ENCODE results near the gene CDK4. TPM values are rescaled to one million over a fixed set of nuclear protein-coding genes. Genes with fewer than 3 reads are reported as not detected.

Gene CDK4
- total RNA-seq, 1 donor from 2014 or later: 333 TPM

DNA sequence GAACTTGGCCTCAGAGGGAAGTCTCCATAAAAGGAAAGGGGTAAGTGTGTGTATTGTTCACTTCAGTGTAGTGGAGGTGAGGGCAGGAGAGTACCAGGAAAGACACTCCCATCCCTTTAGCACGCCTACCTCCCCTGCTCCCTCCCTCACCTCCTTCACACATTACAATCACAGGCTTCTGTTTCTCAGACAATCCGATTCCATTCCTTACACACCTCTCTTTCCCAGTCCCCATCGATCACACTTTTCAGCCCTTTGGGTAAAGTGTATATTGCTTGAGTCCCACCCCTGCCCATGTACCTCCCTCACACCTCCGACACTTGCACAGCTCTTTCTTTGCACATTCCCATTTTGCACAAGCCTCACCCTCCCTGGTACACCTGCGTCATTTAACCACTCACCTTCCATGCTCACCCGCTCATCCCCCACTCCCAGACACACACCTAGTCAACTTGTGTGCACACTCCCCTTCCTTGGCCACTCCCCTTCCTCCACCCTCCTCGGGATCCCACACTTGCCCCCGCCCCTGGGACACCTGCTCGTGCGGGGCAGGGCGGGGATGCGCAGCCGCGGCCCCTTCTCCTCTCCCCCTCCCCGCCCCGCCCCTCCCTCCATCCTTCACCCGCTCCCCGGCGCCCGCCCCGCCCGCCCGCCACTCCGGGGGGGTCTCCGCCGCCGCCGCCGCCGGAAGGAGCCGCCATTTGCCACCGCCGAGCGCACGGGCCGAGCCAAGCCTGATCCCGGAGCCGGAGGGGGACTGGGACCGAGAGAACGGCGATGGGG, 2.5 kb upstream of the CDK4 start, which contains the start of gene MARCHF9:
Gene MARCHF9 (plus strand): TSS at position 693 of the 783 bp plus-strand sequence. CDS start 426 bp downstream, outside the sequence.
- H3K4me3 Mint-ChIP-seq: peak within 1 kb of the TSS; percentile 98
- TF ChIP-seq, protein P1, sequence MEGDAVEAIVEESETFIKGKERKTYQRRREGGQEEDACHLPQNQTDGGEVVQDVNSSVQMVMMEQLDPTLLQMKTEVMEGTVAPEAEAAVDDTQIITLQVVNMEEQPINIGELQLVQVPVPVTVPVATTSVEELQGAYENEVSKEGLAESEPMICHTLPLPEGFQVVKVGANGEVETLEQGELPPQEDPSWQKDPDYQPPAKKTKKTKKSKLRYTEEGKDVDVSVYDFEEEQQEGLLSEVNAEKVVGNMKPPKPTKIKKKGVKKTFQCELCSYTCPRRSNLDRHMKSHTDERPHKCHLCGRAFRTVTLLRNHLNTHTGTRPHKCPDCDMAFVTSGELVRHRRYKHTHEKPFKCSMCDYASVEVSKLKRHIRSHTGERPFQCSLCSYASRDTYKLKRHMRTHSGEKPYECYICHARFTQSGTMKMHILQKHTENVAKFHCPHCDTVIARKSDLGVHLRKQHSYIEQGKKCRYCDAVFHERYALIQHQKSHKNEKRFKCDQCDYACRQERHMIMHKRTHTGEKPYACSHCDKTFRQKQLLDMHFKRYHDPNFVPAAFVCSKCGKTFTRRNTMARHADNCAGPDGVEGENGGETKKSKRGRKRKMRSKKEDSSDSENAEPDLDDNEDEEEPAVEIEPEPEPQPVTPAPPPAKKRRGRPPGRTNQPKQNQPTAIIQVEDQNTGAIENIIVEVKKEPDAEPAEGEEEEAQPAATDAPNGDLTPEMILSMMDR (conservative IDR thresholded peaks at IDR 0.05): no peak
- no peaks in the 10 kb centered on the region for H3K9me3 Mint-ChIP-seq
- peaks cover 51% of the 10 kb centered on the region for H3K27me3 Mint-ChIP-seq (ENCODE audit: low read depth)
- H3K4me1 Mint-ChIP-seq: peaks cover 53% of the 10 kb centered on the region
- peak within 1 kb of the TSS; percentile 52 for H3K27ac Mint-ChIP-seq (ENCODE audit: unreplicated experiment)
- no peak for DNase-seq (ENCODE audit: low read depth, low spot score)
- H3K36me3 Mint-ChIP-seq (ENCODE audit: low read depth): peaks cover 19% of the 10 kb centered on the region

DNA sequence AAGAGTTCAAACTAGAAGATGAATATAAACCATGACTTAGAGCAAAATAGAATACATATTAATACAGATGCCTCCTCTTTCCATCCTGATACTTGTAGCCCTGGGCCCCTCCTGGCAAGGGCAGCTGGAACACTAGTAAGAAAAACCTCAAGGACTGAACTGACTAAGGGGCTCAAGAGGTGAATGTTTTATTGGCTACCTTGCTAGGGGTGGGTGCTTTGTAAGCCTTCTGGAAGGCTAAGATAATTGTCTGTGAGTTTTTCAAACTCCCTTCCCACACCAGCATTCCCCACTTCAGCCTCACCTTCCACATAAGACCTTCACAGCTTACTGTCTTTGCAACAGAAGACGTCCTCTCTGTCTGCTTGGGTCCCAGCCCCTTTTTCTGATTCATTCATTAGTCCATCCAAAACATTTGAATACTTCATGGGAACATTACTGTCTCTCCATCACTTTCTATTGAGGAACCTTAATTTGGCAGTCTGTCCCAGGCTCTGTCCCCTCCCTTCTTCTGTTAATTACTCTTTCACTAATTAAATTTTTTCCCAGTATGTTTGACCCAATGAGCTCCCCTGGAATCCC, 1.7 kb upstream of the CDK4 start:
- H3K36me3 Mint-ChIP-seq (ENCODE audit: low read depth): peaks cover 19% of the 10 kb centered on the region
- peaks cover 46% of the 10 kb centered on the region for H3K27me3 Mint-ChIP-seq (ENCODE audit: low read depth)
- peak overlapping the region; percentile 98 for H3K4me3 Mint-ChIP-seq
- H3K9me3 Mint-ChIP-seq: no peaks in the 10 kb centered on the region
- TF ChIP-seq, protein P1 (conservative IDR thresholded peaks at IDR 0.05): no peak
- DNase-seq (ENCODE audit: low read depth, low spot score): no peak
- H3K27ac Mint-ChIP-seq (ENCODE audit: unreplicated experiment): no peak overlapping the region
- H3K4me1 Mint-ChIP-seq: peaks cover 53% of the 10 kb centered on the region

DNA sequence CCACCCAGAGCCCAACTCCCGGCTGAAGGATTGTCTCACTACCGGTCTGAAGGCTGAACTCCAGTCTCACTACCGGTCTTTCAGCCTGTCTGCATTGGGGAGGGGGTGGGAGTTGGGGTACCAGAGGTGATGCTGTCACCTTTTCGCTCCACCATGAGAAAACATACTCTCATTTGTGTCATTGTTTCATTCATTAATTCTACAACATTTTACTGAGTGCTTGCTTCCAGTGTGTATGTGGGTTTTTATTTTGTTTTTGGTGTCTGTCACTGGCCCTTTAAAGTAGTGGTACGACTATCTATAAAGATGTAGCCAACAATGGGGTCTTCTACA, 524 bp upstream of the CDK4 start:
- peaks cover 42% of the 10 kb centered on the region for H3K27me3 Mint-ChIP-seq (ENCODE audit: low read depth)
- TF ChIP-seq, protein P1 (conservative IDR thresholded peaks at IDR 0.05): no peak
- H3K27ac Mint-ChIP-seq (ENCODE audit: unreplicated experiment): no peak overlapping the region

DNA sequence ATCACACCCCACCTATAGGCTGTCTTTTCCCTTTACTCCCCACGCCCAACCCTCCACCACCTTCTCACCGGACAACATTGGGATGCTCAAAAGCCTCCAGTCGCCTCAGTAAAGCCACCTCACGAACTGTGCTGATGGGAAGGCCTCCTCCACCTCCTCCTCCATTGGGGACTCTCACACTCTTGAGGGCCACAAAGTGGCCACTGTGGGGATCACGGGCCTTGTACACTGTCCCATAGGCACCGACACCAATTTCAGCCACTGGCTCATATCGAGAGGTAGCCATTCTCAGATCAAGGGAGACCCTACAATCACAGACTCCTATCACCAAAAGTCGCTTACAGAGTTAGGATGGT, 700 bp downstream of the CDK4 start:
- H3K27ac Mint-ChIP-seq (ENCODE audit: unreplicated experiment): peak overlapping the region; percentile 100
- TF ChIP-seq, protein P1 (conservative IDR thresholded peaks at IDR 0.05): no peak
- peaks cover 26% of the 10 kb centered on the region for H3K36me3 Mint-ChIP-seq (ENCODE audit: low read depth)
- H3K9me3 Mint-ChIP-seq: no peaks in the 10 kb centered on the region
- H3K27me3 Mint-ChIP-seq (ENCODE audit: low read depth): peaks cover 34% of the 10 kb centered on the region
- peaks cover 50% of the 10 kb centered on the region for H3K4me1 Mint-ChIP-seq
- DNase-seq (ENCODE audit: low read depth, low spot score): no peak
- H3K4me3 Mint-ChIP-seq: peak overlapping the region; percentile 98

More for the DNA sequence above, 524 bp upstream of the CDK4 start:
- H3K4me1 Mint-ChIP-seq: peaks cover 53% of the 10 kb centered on the region
- DNase-seq (ENCODE audit: low read depth, low spot score): no peak
- H3K4me3 Mint-ChIP-seq: peak overlapping the region; percentile 98
- no peaks in the 10 kb centered on the region for H3K9me3 Mint-ChIP-seq
- H3K36me3 Mint-ChIP-seq (ENCODE audit: low read depth): peaks cover 22% of the 10 kb centered on the region

DNA sequence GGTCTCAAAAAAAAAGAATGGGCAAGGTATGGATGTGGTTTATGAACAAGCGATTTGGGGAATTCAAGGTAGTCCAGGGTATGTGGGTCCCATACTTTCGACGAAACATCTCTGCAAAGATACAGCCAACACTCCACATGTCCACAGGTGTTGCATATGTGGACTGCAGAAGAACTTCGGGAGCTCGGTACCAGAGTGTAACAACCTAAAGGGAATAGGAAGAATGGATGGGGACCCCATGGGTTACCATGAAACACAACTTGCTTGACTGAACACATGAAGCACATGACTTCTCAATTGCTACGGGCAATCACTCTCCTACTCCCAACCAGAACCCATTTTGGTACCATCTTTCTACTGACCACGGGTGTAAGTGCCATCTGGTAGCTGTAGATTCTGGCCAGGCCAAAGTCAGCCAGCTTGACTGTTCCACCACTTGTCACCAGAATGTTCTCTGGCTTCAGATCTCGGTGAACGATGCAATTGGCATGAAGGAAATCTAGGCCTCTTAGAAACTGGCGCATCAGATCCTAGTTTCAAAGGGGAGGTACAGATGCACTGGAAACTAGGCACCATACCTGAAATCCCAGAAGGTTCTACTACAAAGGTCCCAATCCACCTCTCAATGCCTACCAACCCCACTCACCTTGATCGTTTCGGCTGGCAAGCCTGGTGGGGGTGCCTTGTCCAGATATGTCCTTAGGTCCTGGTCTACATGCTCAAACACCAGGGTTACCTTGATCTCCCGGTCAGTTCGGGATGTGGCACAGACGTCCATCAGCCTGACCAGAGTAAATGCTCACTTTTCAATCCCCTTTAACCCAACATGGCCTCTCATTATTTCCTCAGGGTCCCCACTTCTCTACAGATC, 1.3 kb downstream of the CDK4 start:
- peaks cover 51% of the 10 kb centered on the region for H3K4me1 Mint-ChIP-seq
- H3K9me3 Mint-ChIP-seq: no peaks in the 10 kb centered on the region
- peaks cover 28% of the 10 kb centered on the region for H3K27me3 Mint-ChIP-seq (ENCODE audit: low read depth)
- peak overlapping the region; percentile 100 for H3K27ac Mint-ChIP-seq (ENCODE audit: unreplicated experiment)
- no peak for DNase-seq (ENCODE audit: low read depth, low spot score)
- H3K4me3 Mint-ChIP-seq: peak overlapping the region; percentile 98
- H3K36me3 Mint-ChIP-seq (ENCODE audit: low read depth): peaks cover 28% of the 10 kb centered on the region
- TF ChIP-seq, protein P1 (conservative IDR thresholded peaks at IDR 0.05): no peak

All from neural crest cell (in vitro differentiated cells).